Measurements from ENCODE around the gene OR51I2.

Gene OR51I2

GRCh38 chr11:5449023-5449422 lies at the start of gene OR51I2:
TSS of gene OR51I2 (plus strand) at chr11:5449323. CDS start at chr11:5453489, 4,166 bp downstream.
- Histone ChIP-seq H3K27me3 (ENCODE audit: insufficient read depth, low read depth) (no peaks in the 10 kb centered on the region), H3K4me2 (no peak within 1 kb of the TSS), H3K4me3 (IDR thresholded peaks at IDR 0.05; ENCODE audit: insufficient read depth, low read depth, low read length) (no peak within 1 kb of the TSS), H3K4me1 (ENCODE audit: low read depth, poor library complexity, severe bottlenecking) (no peaks in the 10 kb centered on the region), H4K20me1 (ENCODE audit: insufficient read depth) (no peaks in the 10 kb centered on the region), H2AFZ (ENCODE audit: low read depth) (no peak within 1 kb of the TSS), H3K27ac (no peak within 1 kb of the TSS), H3K79me2 (ENCODE audit: insufficient read depth, low read depth) (no peaks in the 10 kb centered on the region), H3K36me3 (ENCODE audit: insufficient read depth) (no peaks in the 10 kb centered on the region), H3K9ac (no peak within 1 kb of the TSS)
- TF ChIP-seq CTCF (conservative IDR thresholded peaks at IDR 0.05; ENCODE audit: low read depth, low read length) = no peak

- Histone ChIP-seq H3K9ac (no peak overlapping the region), H3K4me1 (ENCODE audit: low read depth, poor library complexity, severe bottlenecking) (no peaks in the 10 kb centered on the region), H3K79me2 (ENCODE audit: insufficient read depth, low read depth) (no peaks in the 10 kb centered on the region), H3K27ac (no peak overlapping the region), H3K27me3 (ENCODE audit: insufficient read depth, low read depth) (no peaks in the 10 kb centered on the region), H3K4me3 (IDR thresholded peaks at IDR 0.05; ENCODE audit: insufficient read depth, low read depth, low read length) (no peak overlapping the region), H3K36me3 (ENCODE audit: insufficient read depth) (no peaks in the 10 kb centered on the region), H4K20me1 (ENCODE audit: insufficient read depth) (no peaks in the 10 kb centered on the region), H2AFZ (ENCODE audit: low read depth) (no peak overlapping the region), H3K4me2 (no peak overlapping the region)
- no peak for TF ChIP-seq CTCF (conservative IDR thresholded peaks at IDR 0.05; ENCODE audit: low read depth, low read length)
Observed at GRCh38 chr11:5405173-5405572, 44.0 kb upstream of the OR51I2 start.

GRCh38 chr11:5420993-5421392 lies 28.1 kb upstream of the OR51I2 start:
- TF ChIP-seq CTCF (conservative IDR thresholded peaks at IDR 0.05; ENCODE audit: low read depth, low read length) = no peak
- Histone ChIP-seq H3K4me3 (IDR thresholded peaks at IDR 0.05; ENCODE audit: insufficient read depth, low read depth, low read length) (no peak overlapping the region), H3K4me1 (ENCODE audit: low read depth, poor library complexity, severe bottlenecking) (no peaks in the 10 kb centered on the region), H3K27ac (no peak overlapping the region), H3K27me3 (ENCODE audit: insufficient read depth, low read depth) (no peaks in the 10 kb centered on the region), H3K9ac (no peak overlapping the region), H2AFZ (ENCODE audit: low read depth) (no peak overlapping the region), H3K79me2 (ENCODE audit: insufficient read depth, low read depth) (no peaks in the 10 kb centered on the region), H3K36me3 (ENCODE audit: insufficient read depth) (no peaks in the 10 kb centered on the region), H4K20me1 (ENCODE audit: insufficient read depth) (no peaks in the 10 kb centered on the region), H3K4me2 (no peak overlapping the region)

- no peaks in the 10 kb centered on the region for H3K27me3 ChIP-seq (ENCODE audit: insufficient read depth, low read depth)
- H3K4me3 ChIP-seq (IDR thresholded peaks at IDR 0.05; ENCODE audit: insufficient read depth, low read depth, low read length) = no peak within 1 kb of the TSS
- H3K4me1 ChIP-seq (ENCODE audit: low read depth, poor library complexity, severe bottlenecking) = no peaks in the 10 kb centered on the region
- no peak within 1 kb of the TSS for H3K9ac ChIP-seq
- TF ChIP-seq CTCF (conservative IDR thresholded peaks at IDR 0.05; ENCODE audit: low read depth, low read length) = no peak
- H3K27ac ChIP-seq = no peak within 1 kb of the TSS
- no peak within 1 kb of the TSS for H3K4me2 ChIP-seq
- H4K20me1 ChIP-seq (ENCODE audit: insufficient read depth) = no peaks in the 10 kb centered on the region
- H3K36me3 ChIP-seq (ENCODE audit: insufficient read depth) = no peaks in the 10 kb centered on the region
- no peak within 1 kb of the TSS for H2AFZ ChIP-seq (ENCODE audit: low read depth)
- no peaks in the 10 kb centered on the region for H3K79me2 ChIP-seq (ENCODE audit: insufficient read depth, low read depth)
Observed at GRCh38 chr11:5421811-5422210, 27.3 kb upstream of the OR51I2 start, which contains the start of gene OR51Q1. TSS of gene OR51Q1 (plus strand) at chr11:5422111. CDS start at chr11:5422201, 90 bp downstream.
